ENCODE measurements around the gene PRPF31. TPM values are rescaled to one million over a fixed set of nuclear protein-coding genes. Genes with fewer than 3 reads are reported as not detected.

The PRPF31 gene
- total RNA-seq, 2 experiments from 2014 or later: 81.1 to 85.2 TPM

DNA sequence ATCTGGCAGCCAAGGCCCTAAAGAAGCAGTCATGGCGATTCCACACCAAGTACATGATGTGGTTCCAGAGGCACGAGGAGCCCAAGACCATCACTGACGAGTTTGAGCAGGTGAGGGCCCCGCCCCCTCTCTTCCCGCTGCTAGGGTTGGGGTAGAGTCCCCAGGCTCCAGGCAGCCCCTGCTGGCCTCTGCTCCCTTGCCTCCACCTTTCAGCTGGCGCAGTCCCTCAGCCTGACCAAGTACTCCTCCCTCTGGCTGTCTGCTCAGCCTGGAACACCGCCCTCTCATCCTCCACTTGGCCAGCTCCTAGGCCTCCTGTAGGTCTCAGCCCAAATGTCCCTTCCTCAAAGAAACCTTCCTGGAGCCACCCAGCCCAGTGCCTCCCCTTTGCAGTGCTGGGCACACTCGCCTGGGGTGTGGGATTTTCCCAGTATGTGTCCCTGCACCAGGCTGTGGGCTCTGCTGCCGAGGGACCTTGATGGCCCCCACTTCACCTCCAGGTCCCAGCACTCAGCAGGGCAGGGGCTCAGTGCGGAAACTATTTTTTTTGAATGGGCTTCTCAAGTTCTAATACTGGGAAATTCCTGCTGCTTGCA is 38.3 kb downstream of the PRPF31 start:
- peaks cover 47% of the 10 kb centered on the region for H3K36me3 Mint-ChIP-seq (ENCODE audit: low read depth)
- no peak overlapping the region for H3K4me3 Mint-ChIP-seq
- intact Hi-C loops (cut with micrococcal nuclease): no loop called here
- H3K27ac Mint-ChIP-seq: peak overlapping the region; percentile 84
- H3K9me3 Mint-ChIP-seq: no peaks in the 10 kb centered on the region
- ATAC-seq (no peak), DNase-seq (no peak)
- TF ChIP-seq, protein P1, sequence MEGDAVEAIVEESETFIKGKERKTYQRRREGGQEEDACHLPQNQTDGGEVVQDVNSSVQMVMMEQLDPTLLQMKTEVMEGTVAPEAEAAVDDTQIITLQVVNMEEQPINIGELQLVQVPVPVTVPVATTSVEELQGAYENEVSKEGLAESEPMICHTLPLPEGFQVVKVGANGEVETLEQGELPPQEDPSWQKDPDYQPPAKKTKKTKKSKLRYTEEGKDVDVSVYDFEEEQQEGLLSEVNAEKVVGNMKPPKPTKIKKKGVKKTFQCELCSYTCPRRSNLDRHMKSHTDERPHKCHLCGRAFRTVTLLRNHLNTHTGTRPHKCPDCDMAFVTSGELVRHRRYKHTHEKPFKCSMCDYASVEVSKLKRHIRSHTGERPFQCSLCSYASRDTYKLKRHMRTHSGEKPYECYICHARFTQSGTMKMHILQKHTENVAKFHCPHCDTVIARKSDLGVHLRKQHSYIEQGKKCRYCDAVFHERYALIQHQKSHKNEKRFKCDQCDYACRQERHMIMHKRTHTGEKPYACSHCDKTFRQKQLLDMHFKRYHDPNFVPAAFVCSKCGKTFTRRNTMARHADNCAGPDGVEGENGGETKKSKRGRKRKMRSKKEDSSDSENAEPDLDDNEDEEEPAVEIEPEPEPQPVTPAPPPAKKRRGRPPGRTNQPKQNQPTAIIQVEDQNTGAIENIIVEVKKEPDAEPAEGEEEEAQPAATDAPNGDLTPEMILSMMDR (IDR thresholded peaks at IDR 0.05): no peak
- ChIA-PET CTCF (no interaction called here), POLR2A (interaction anchor here (1.1 to 2.7 kb wide), 4 partner anchors 10 to 38 kb away, joined by 3 to 10 read pairs (median 4); partner anchors contain the start of genes PRPF31 and TFPT)
- peaks cover 32% of the 10 kb centered on the region for H3K4me1 Mint-ChIP-seq (ENCODE audit: low read depth)
- no peaks in the 10 kb centered on the region for H3K27me3 Mint-ChIP-seq

DNA sequence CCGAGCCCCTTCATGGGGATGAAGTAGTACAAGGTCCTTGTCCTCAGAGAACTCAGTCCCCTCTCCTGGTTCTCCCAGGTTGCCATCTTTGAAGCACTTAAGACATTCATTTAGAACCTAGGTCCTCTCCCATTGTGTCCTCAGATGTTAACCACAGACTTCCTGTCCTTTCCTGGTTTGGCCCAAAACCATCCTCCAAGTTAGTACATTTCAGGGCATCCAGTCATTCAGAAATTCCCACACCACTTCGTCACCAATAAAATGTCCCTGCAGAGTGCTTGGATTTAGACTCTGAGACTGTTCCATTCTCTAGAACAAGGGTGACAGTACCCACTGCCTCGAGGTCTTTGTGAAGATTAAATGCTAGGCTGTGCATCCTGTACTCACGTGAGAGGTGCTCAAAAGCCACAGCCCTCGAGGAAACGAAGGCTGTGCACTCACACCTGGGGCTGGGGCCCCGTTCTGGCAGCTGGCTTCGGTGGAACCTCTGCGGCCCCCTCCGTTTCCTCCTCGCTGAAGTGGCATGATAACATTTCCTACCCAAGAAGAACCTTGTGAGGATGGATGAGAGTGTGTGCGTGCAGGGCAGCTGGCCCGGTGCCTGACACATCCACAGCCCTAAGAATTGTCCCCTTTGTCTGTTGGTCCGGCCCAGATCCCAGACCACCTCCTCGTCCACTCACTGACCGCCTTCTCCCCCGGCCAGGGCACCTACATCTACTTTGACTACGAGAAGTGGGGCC is 39.2 kb downstream of the PRPF31 start:
- TF ChIP-seq, protein P1 (IDR thresholded peaks at IDR 0.05): no peak
- no peaks in the 10 kb centered on the region for H3K27me3 Mint-ChIP-seq
- CTCF ChIA-PET: no interaction called here
- no peaks in the 10 kb centered on the region for H3K9me3 Mint-ChIP-seq
- peak overlapping the region; percentile 84 for H3K27ac Mint-ChIP-seq
- intact Hi-C loops (cut with micrococcal nuclease): no loop called here
- ATAC-seq (peak; percentile 3), DNase-seq (peak; percentile 75)
- peaks cover 41% of the 10 kb centered on the region for H3K36me3 Mint-ChIP-seq (ENCODE audit: low read depth)
- POLR2A ChIA-PET: no interaction called here
- no peak overlapping the region for H3K4me3 Mint-ChIP-seq
- H3K4me1 Mint-ChIP-seq (ENCODE audit: low read depth): peaks cover 32% of the 10 kb centered on the region

DNA sequence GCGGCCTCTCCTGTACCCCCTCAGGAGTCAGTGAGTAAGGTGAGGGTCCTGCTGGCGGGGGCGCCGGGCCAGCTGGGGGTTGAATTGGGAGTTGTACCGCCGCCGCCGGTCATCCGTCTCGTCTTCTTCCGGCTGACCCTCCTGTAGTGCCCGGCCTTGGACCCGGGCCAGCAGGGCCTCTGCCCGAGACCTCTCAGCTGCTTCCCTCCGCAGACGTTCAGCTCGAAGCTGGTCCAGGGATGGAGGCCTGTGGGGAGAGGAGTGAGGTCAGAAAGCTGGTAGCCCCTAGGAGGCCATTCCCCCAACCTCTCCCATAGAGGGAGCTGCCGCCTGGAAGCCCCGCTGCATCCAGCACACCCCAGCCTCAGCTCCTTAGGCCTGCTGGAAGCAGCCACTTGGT is 40.1 kb downstream of the PRPF31 start:
- Mint-ChIP-seq H3K27ac (peak overlapping the region; percentile 55), H3K36me3 (ENCODE audit: low read depth) (peaks cover 36% of the 10 kb centered on the region), H3K9me3 (no peaks in the 10 kb centered on the region), H3K4me3 (no peak overlapping the region), H3K27me3 (no peaks in the 10 kb centered on the region), H3K4me1 (ENCODE audit: low read depth) (peaks cover 36% of the 10 kb centered on the region)
- ChIA-PET POLR2A (interaction anchor here (0.6 to 1.3 kb wide), 3 partner anchors 8 to 40 kb away, joined by 3 to 4 read pairs (median 3); partner anchors contain the start of genes CNOT3, PRPF31 and TFPT), CTCF (no interaction called here)
- intact Hi-C loops (cut with micrococcal nuclease): no loop called here
- TF ChIP-seq, protein P1 (IDR thresholded peaks at IDR 0.05): no peak
- ATAC-seq: no peak
- DNase-seq: no peak

DNA sequence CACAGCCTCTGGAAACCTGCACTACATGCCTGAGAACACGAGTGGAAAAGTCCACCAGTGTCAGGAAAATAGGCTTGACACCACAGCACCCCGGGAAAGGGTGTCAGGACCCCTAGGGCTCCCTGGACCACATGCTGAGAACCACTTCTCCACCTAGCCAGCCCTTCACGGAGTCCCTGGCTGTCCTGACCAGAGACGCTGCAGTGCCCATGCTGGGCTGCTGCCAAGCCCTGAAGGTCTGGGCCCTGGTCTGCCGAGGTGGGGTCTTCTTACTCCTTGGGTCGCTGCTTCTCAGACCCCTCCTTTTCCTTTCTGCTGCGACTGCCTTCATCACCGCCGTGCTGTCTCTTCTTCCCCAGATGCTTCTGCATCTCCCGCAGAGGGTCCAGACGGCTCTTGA is 40.9 kb downstream of the PRPF31 start:
- no peak for ATAC-seq
- Mint-ChIP-seq H3K4me3 (no peak overlapping the region), H3K9me3 (no peaks in the 10 kb centered on the region), H3K27ac (no peak overlapping the region), H3K36me3 (ENCODE audit: low read depth) (peaks cover 31% of the 10 kb centered on the region), H3K4me1 (ENCODE audit: low read depth) (peaks cover 40% of the 10 kb centered on the region), H3K27me3 (no peaks in the 10 kb centered on the region)
- intact Hi-C loops (cut with micrococcal nuclease): no loop called here
- TF ChIP-seq, protein P1 (IDR thresholded peaks at IDR 0.05): no peak
- no peak for DNase-seq
- CTCF ChIA-PET: no interaction called here
- POLR2A ChIA-PET: interaction anchor here (1.3 to 2.5 kb wide), 3 partner anchors 19 to 48 kb away, joined by 3 to 13 read pairs (median 4); partner anchors contain the start of genes CNOT3 and RPS9

DNA sequence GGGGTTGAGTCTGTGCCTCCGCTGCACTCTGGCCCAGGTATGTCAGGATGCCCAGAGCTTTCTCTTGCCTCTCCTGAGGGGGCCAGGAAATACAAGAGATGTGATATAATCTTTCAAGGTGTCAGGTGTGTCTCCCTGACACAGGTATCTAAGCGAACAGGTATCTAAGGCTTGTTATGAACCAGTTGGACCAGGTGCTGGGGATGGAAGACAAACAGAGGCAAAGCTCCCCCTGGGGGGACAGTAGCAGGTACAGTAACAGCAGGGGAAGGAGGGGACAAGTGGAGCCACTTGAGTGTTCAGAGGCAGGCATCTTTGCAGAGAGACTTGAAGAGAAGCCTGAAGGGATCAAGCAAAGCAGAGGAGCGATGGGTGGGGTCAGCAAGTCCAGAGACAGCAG is 41.4 kb downstream of the PRPF31 start:
- H3K9me3 Mint-ChIP-seq: no peaks in the 10 kb centered on the region
- DNase-seq (no peak), ATAC-seq (no peak)
- TF ChIP-seq, protein P1 (IDR thresholded peaks at IDR 0.05): no peak
- no peak overlapping the region for H3K27ac Mint-ChIP-seq
- ChIA-PET CTCF (interaction anchor here (3.0 kb wide), 1 partner anchor 11 kb away, joined by 13 read pairs; no protein-coding TSS in a partner anchor), POLR2A (interaction anchor here (1.3 to 2.5 kb wide), 4 partner anchors 20 to 54 kb away, joined by 3 to 13 read pairs (median 4); partner anchors contain the start of genes CNOT3 and RPS9)
- intact Hi-C loops (cut with micrococcal nuclease): no loop called here
- H3K36me3 Mint-ChIP-seq (ENCODE audit: low read depth): peaks cover 28% of the 10 kb centered on the region
- H3K27me3 Mint-ChIP-seq: no peaks in the 10 kb centered on the region
- H3K4me1 Mint-ChIP-seq (ENCODE audit: low read depth): peaks cover 43% of the 10 kb centered on the region
- H3K4me3 Mint-ChIP-seq: no peak overlapping the region

All from activated CD8-positive, alpha-beta T cell treated with anti-CD3 and anti-CD28 coated beads for 36 hours (primary cell).